Neural progenitor cell (in vitro differentiated cells): ENCODE results near the gene XAB2. TPM values are rescaled to one million over a fixed set of nuclear protein-coding genes. Genes with fewer than 3 reads are reported as not detected.

Experiments
- DNase-seq: peaks from one replicate; pipeline ENCODE4 v3.0.0-alpha.2; 2016; ENCODE audit warnings: low spot score
- H2AFZ ChIP-seq: fragments of 200-600 bp; sonication (generic); replicated peaks from 2 replicates; pipeline ENCODE4 v1.6.1; 2016; ENCODE audit warnings: antibody characterized with exemption
- H3F3A ChIP-seq: fragments of 200-600 bp; sonication (generic); 2 replicates; pipeline ENCODE4 v1.6.1; 2016; ENCODE audit warnings: antibody characterized with exemption, low read depth
- H3K27ac ChIP-seq: fragments of 200-600 bp; sonication (generic); 2 replicates; pipeline ENCODE4 v1.5.1; 2016; ENCODE audit warnings: mild to moderate bottlenecking
- H3K27me3 ChIP-seq: fragments of 200-600 bp; sonication (generic); 2 replicates; pipeline ENCODE4 v1.6.1; 2016; ENCODE audit warnings: mild to moderate bottlenecking, moderate library complexity
- H3K36me3 ChIP-seq: fragments of 200-600 bp; sonication (generic); 2 replicates; pipeline ENCODE4 v1.5.1; 2016
- H3K4me1 ChIP-seq: fragments of 200-600 bp; sonication (generic); 2 replicates; pipeline ENCODE4 v1.6.1; 2016; ENCODE audit warnings: mixed run types
- H3K4me2 ChIP-seq: fragments of 200-600 bp; sonication (generic); 2 replicates; pipeline ENCODE4 v1.6.1; 2016
- H3K4me3 ChIP-seq: fragments of 200-600 bp; sonication (generic); 2 replicates; pipeline ENCODE4 v1.5.1; 2016
- H3K79me2 ChIP-seq: fragments of 200-600 bp; sonication (generic); 2 replicates; pipeline ENCODE4 v1.6.1; 2016; ENCODE audit warnings: low read depth
- H3K9ac ChIP-seq: fragments of 200-600 bp; sonication (generic); 2 replicates; pipeline ENCODE4 v1.6.1; 2016
- H3K9me3 ChIP-seq: fragments of 200-600 bp; sonication (generic); 2 replicates; pipeline ENCODE4 v1.5.1; 2016; ENCODE audit warnings: low read depth
- H4K20me1 ChIP-seq: fragments of 200-600 bp; sonication (generic); 2 replicates; pipeline ENCODE4 v1.6.1; 2016; ENCODE audit warnings: low read depth
- H3K27ac Mint-ChIP-seq: 3 replicates; pipeline ENCODE4 v1.8.0; 2021; ENCODE audit warnings: mixed read lengths
- H3K27me3 Mint-ChIP-seq: 2 replicates; pipeline ENCODE4 v1.8.0; 2022; ENCODE audit warnings: low read depth, mild to moderate bottlenecking, inconsistent platforms, moderate library complexity, mixed read lengths; ENCODE audit not compliant: insufficient read depth
- H3K36me3 Mint-ChIP-seq: 3 replicates; pipeline ENCODE4 v1.8.0; 2021; ENCODE audit warnings: mixed read lengths
- H3K4me1 Mint-ChIP-seq: 3 replicates; pipeline ENCODE4 v1.8.0; 2021; ENCODE audit warnings: mixed read lengths
- H3K4me3 Mint-ChIP-seq: 3 replicates; pipeline ENCODE4 v1.8.0; 2021; ENCODE audit warnings: mild to moderate bottlenecking, moderate library complexity, mixed read lengths
- H3K9me3 Mint-ChIP-seq: 3 replicates; pipeline ENCODE4 v1.8.0; 2020; ENCODE audit warnings: mixed read lengths
- EZH2 ChIP-seq: fragments of 200-600 bp; sonication (generic); IDR thresholded peaks from 2 replicates; pipeline ENCODE4 v1.6.1; 2017; ENCODE audit warnings: antibody characterized with exemption, mild to moderate bottlenecking, moderate library complexity
- EZH2phosphoT487 ChIP-seq: fragments of 200-600 bp; sonication (generic); IDR thresholded peaks from 2 replicates; pipeline ENCODE4 v1.6.1; 2017; ENCODE audit warnings: antibody characterized with exemption
- microRNA-seq: library from miRNA; unstranded; fragments of <30 nt; microRNA quantifications from one replicate; pipeline ENCODE4, GENCODE V29; 2016
- small RNA-seq: library from RNA; depleted of rRNA; stranded (forward); fragments of <200 nt; gene quantifications from one replicate; pipeline ENCODE3, GENCODE V24; 2015
- total RNA-seq: library from RNA; depleted of rRNA; stranded (reverse); fragments of >200 nt; gene quantifications from 2 replicates; pipeline ENCODE4 v1.2.3, GENCODE V29; 2015; ENCODE audit warnings: low replicate concordance
- TF ChIP-seq, protein P1 (sequence below): fragments of 200-600 bp; sonication (generic); IDR thresholded peaks from 2 replicates; pipeline ENCODE4 v1.5.1; 2017; ENCODE audit warnings: antibody characterized with exemption, mild to moderate bottlenecking

XAB2 gene
- total RNA-seq, 1 donor from 2014 or later, result 30.9 TPM

DNA sequence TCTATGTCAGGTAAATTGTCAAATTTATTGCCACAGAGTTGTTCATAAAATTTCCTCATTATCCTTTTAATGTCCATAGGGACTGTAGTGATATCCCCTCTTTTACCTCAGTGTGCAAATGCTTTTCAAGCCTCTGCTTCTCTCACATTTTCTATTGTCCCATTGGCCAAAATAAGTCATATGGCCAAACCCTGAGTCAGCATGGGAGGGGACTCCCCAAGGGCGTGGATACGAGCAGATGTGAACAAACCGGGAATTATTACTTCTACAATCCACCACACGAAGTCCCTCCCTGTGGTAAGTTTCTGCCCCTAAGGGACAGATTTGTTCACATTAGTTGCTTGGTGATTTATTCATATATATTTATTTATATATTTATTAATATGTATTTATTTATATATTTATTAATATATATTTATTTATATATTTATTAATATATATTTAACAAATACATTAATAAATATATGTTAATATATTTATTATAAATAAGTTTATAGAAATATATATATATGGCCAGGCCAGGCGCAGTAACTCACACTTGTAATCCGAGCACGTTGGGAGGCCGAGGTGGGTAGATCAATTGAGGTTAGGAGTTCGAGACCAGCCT, 53.8 kb downstream of the XAB2 start:
- no peaks in the 10 kb centered on the region for H3K4me1 ChIP-seq

DNA sequence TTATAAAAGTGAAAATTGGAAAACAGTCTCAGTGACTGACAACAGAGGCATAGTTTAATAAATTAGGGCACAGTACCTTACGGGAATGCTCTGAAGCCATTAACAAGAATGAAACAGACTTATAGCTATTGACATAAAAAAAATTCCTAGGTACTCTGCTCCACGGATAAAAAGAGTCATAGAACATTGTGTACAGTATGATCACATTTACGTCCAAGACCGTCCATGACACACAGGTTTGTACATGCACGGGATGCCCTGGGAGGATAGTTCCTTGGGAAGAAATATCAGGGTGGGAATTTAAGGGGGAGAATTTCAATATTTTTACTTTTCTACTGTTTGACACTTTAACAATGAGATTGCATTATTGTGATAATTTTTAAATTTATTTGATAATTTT, 58.6 kb downstream of the XAB2 start:
- Histone ChIP-seq H3F3A (no peaks in the 10 kb centered on the region), H3K4me2 (no peak overlapping the region), H3K27ac (no peak overlapping the region), H3K9ac (no peak overlapping the region), H3K4me3 (no peak overlapping the region), H4K20me1 (no peaks in the 10 kb centered on the region), H3K79me2 (no peaks in the 10 kb centered on the region), H3K9me3 (no peaks in the 10 kb centered on the region), H2AFZ (no peak overlapping the region), H3K4me1 (no peaks in the 10 kb centered on the region), H3K27me3 (no peaks in the 10 kb centered on the region), H3K36me3 (no peaks in the 10 kb centered on the region)
- Mint-ChIP-seq H3K36me3 (no peaks in the 10 kb centered on the region), H3K9me3 (no peaks in the 10 kb centered on the region), H3K27ac (no peak overlapping the region), H3K4me1 (no peaks in the 10 kb centered on the region), H3K4me3 (no peak overlapping the region), H3K27me3 (peaks cover 5% of the 10 kb centered on the region)
- TF ChIP-seq, protein P1, sequence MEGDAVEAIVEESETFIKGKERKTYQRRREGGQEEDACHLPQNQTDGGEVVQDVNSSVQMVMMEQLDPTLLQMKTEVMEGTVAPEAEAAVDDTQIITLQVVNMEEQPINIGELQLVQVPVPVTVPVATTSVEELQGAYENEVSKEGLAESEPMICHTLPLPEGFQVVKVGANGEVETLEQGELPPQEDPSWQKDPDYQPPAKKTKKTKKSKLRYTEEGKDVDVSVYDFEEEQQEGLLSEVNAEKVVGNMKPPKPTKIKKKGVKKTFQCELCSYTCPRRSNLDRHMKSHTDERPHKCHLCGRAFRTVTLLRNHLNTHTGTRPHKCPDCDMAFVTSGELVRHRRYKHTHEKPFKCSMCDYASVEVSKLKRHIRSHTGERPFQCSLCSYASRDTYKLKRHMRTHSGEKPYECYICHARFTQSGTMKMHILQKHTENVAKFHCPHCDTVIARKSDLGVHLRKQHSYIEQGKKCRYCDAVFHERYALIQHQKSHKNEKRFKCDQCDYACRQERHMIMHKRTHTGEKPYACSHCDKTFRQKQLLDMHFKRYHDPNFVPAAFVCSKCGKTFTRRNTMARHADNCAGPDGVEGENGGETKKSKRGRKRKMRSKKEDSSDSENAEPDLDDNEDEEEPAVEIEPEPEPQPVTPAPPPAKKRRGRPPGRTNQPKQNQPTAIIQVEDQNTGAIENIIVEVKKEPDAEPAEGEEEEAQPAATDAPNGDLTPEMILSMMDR, result no peak
- TF ChIP-seq EZH2phosphoT487, result no peak
- DNase-seq, result no peak

More for the DNA sequence above, 53.8 kb downstream of the XAB2 start:
- Histone ChIP-seq H3K4me2 (no peak overlapping the region), H3K27me3 (peaks cover 44% of the 10 kb centered on the region), H3K27ac (no peak overlapping the region), H3K36me3 (no peaks in the 10 kb centered on the region), H3K79me2 (no peaks in the 10 kb centered on the region), H3K9me3 (no peaks in the 10 kb centered on the region), H3K9ac (no peak overlapping the region), H2AFZ (no peak overlapping the region), H3K4me3 (no peak overlapping the region), H3F3A (no peaks in the 10 kb centered on the region), H4K20me1 (no peaks in the 10 kb centered on the region)
- peaks cover 17% of the 10 kb centered on the region for H3K27me3 Mint-ChIP-seq
- TF ChIP-seq EZH2 (no peak), EZH2phosphoT487 (no peak)
- TF ChIP-seq, protein P1, result no peak
- H3K4me3 Mint-ChIP-seq, result no peak overlapping the region
- no peaks in the 10 kb centered on the region for H3K4me1 Mint-ChIP-seq
- H3K27ac Mint-ChIP-seq, result no peak overlapping the region
- H3K36me3 Mint-ChIP-seq, result no peaks in the 10 kb centered on the region
- H3K9me3 Mint-ChIP-seq, result no peaks in the 10 kb centered on the region
- DNase-seq, result no peak

Small RNA genes lying within 50 kb of the gene (microRNA-seq; reads per million reads assigned to microRNA genes)
- not detected for gene MIR6792

Small RNA genes lying within 50 kb of the gene (small RNA-seq; reads per million reads assigned to genes)
- 0.07 reads per million for gene MIR6792

Other genes with a start within 250 kb of the XAB2 start
- gene PEX11G, start 140.5 kb downstream of the XAB2 start, total RNA-seq, result 1.0 and 5.7 TPM in 2 replicates
- 16.9 and 50.3 TPM in 2 replicates for gene ZNF358, start 113.4 kb downstream of the XAB2 start, total RNA-seq
- 6.6 and 7.1 TPM in 2 replicates for gene MCOLN1, start 106.9 kb downstream of the XAB2 start, total RNA-seq
- gene PNPLA6, start 93.8 kb downstream of the XAB2 start, total RNA-seq, result 25.5 and 78.9 TPM in 2 replicates
- 2.7 and 15.6 TPM in 2 replicates for gene CAMSAP3, start 33.7 kb downstream of the XAB2 start, total RNA-seq
- 22.0 and 30.3 TPM in 2 replicates for gene PET100, start 248 bp upstream of the XAB2 start, total RNA-seq
- gene PCP2, start 4.2 kb upstream of the XAB2 start, total RNA-seq, result not detected in 2 replicates
- 12.7 and 21.9 TPM in 2 replicates for gene STXBP2, start 7.6 kb upstream of the XAB2 start, total RNA-seq
- gene RETN, start 39.5 kb upstream of the XAB2 start, total RNA-seq, result not detected in 2 replicates
- gene MCEMP1, start 47.5 kb upstream of the XAB2 start, total RNA-seq, result not detected in 2 replicates
- 24.4 and 53.7 TPM in 2 replicates for gene TRAPPC5, start 51.3 kb upstream of the XAB2 start, total RNA-seq
- not detected in 2 replicates for gene FCER2, start 72.6 kb upstream of the XAB2 start, total RNA-seq
- not detected in 2 replicates for gene CLEC4G, start 102.6 kb upstream of the XAB2 start, total RNA-seq
- not detected in 2 replicates for gene CD209, start 118.0 kb upstream of the XAB2 start, total RNA-seq
- gene CLEC4M, start 133.7 kb upstream of the XAB2 start, total RNA-seq, result not detected in 2 replicates
- 4.1 and 13.5 TPM in 2 replicates for gene EVI5L, start 200.7 kb upstream of the XAB2 start, total RNA-seq
- 0.07 and 2.8 TPM in 2 replicates for gene PRR36, start 244.8 kb upstream of the XAB2 start, total RNA-seq